ENCODE results near the gene KIAA0513. TPM values are rescaled to one million over a fixed set of nuclear protein-coding genes. Genes with fewer than 3 reads are reported as not detected.

Gene KIAA0513
- total and polyA plus RNA-seq, 10 of the 15 experiments (the other 5 are each of a cell fraction or from before 2014, with no cell fraction given), result 0.14 to 5.8 (median 2.0) TPM

DNA sequence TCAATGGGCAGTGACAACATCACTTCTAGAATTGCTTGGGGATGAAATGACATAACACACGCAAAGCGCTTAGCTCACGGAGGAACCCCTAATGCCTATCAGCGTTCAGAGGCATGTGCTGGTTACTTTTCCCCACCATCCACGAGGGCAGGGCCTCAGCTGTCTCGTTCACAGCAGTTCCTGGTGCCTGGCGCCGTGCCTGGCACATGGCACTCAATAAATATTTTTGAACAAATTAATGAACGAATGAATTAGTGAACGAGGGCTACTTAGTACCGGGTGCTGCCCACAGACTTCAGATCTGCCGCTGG, 98.8 kb downstream of the KIAA0513 start:
- Histone ChIP-seq H3K4me2 (ENCODE audit: control insufficient read depth, insufficient read depth) (no peak overlapping the region), H3K27ac (ENCODE audit: control insufficient read depth, insufficient read depth) (no peak overlapping the region), H3K4me1 (ENCODE audit: control insufficient read depth, insufficient read depth, low read length) (no peaks in the 10 kb centered on the region), H4K20me1 (ENCODE audit: control insufficient read depth, insufficient read depth) (no peaks in the 10 kb centered on the region), H3K36me3 (ENCODE audit: control insufficient read depth in 2 of 2, insufficient read depth in 2 of 2, low read length in 1 of 2) (no peaks in the 10 kb centered on the region), H3K9ac (ENCODE audit: control insufficient read depth, insufficient read depth, low read length) (no peak overlapping the region), H3K9me3 (replicated peaks; ENCODE audit: control insufficient read depth, insufficient read depth, low read length) (no peaks in the 10 kb centered on the region), H3K27me3 (replicated peaks in 1 of 2; ENCODE audit: control insufficient read depth in 2 of 2, insufficient read depth in 2 of 2, low read length in 1 of 2) (no peaks in the 10 kb centered on the region), H3K79me2 (ENCODE audit: control insufficient read depth, insufficient read depth, low read length) (no peaks in the 10 kb centered on the region), H3K4me3 (no peak overlapping the region), H2AFZ (ENCODE audit: control insufficient read depth, low read depth, low read length) (no peak overlapping the region)
- no peak for FAIRE-seq
- 69% methylated on average over 12 of the region's 12 CpGs for WGBS (ENCODE audit: insufficient coverage, insufficient replicate concordance, low lambda C conversion rate, missing lambda C conversion rate)
- intact Hi-C loops (cut with micrococcal nuclease; ENCODE audit: unreplicated experiment), result no loop called here
- in situ Hi-C loops (cut with MboI), result no loop called here
- TF ChIP-seq, protein P1, sequence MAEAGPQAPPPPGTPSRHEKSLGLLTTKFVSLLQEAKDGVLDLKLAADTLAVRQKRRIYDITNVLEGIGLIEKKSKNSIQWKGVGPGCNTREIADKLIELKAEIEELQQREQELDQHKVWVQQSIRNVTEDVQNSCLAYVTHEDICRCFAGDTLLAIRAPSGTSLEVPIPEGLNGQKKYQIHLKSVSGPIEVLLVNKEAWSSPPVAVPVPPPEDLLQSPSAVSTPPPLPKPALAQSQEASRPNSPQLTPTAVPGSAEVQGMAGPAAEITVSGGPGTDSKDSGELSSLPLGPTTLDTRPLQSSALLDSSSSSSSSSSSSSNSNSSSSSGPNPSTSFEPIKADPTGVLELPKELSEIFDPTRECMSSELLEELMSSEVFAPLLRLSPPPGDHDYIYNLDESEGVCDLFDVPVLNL (IDR thresholded peaks at IDR 0.05; ENCODE audit: low read depth, low read length), result no peak
- no peak for TF ChIP-seq CHD2 (IDR thresholded peaks at IDR 0.05; ENCODE audit: borderline replicate concordance, low read depth, low read length)
- no peak for TF ChIP-seq NBN (IDR thresholded peaks at IDR 0.05)
- TF ChIP-seq JUNB (IDR thresholded peaks at IDR 0.05), result no peak
- TF ChIP-seq, protein P2, sequence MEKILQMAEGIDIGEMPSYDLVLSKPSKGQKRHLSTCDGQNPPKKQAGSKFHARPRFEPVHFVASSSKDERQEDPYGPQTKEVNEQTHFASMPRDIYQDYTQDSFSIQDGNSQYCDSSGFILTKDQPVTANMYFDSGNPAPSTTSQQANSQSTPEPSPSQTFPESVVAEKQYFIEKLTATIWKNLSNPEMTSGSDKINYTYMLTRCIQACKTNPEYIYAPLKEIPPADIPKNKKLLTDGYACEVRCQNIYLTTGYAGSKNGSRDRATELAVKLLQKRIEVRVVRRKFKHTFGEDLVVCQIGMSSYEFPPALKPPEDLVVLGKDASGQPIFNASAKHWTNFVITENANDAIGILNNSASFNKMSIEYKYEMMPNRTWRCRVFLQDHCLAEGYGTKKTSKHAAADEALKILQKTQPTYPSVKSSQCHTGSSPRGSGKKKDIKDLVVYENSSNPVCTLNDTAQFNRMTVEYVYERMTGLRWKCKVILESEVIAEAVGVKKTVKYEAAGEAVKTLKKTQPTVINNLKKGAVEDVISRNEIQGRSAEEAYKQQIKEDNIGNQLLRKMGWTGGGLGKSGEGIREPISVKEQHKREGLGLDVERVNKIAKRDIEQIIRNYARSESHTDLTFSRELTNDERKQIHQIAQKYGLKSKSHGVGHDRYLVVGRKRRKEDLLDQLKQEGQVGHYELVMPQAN (conservative IDR thresholded peaks at IDR 0.05), result no peak
- TF ChIP-seq SMC3 (IDR thresholded peaks at IDR 0.05; ENCODE audit: borderline replicate concordance, low read length), result no peak
- TF ChIP-seq RBBP5 (conservative IDR thresholded peaks at IDR 0.05), result no peak
- no peak for TF ChIP-seq NFYB (IDR thresholded peaks at IDR 0.05; ENCODE audit: insufficient read depth, low read depth, low read length)
- TF ChIP-seq SIX5 (IDR thresholded peaks at IDR 0.05; ENCODE audit: low read depth, low read length, severe bottlenecking), result no peak
- TF ChIP-seq POLR2AphosphoS2 (IDR thresholded peaks at IDR 0.05; ENCODE audit: low read depth, low read length), result no peak
- TF ChIP-seq SMAD5 (IDR thresholded peaks at IDR 0.05; ENCODE audit: low read depth), result no peak
- DNase-seq (ENCODE audit: low read depth, low spot score), result no peak
- CTCF ChIA-PET, result interaction anchor here (0.6 to 3.4 kb wide), 4 partner anchors 11 to 449 kb away, joined by 3 to 14 read pairs (median 4); no protein-coding TSS in a partner anchor
- no TSS peak for BruUV-seq (replicated peaks)
- no peak for ATAC-seq
- POLR2A ChIA-PET, result interaction anchor here (0.5 kb wide), 1 partner anchor 541 kb away, joined by 4 read pairs; no protein-coding TSS in a partner anchor
- RAD21 ChIA-PET (ENCODE audit: unreplicated experiment), result interaction anchor here (1.6 to 1.9 kb wide), 2 partner anchors 12 to 17 kb away, joined by 3 to 8 read pairs; no protein-coding TSS in a partner anchor
- SMC1A ChIA-PET (ENCODE audit: uncharacterized antibody, unreplicated experiment), result no interaction called here

Data from GM12878 (cell line).